ENCODE results near the gene SRRM3. TPM values are rescaled to one million over a fixed set of nuclear protein-coding genes. Genes with fewer than 3 reads are reported as not detected.

The SRRM3 gene
- total and polyA plus RNA-seq, 9 of the 15 experiments (the other 6 are each of a cell fraction or from before 2014, with no cell fraction given), result 0.04 to 0.91 (median 0.46) TPM; not detected in 2

DNA sequence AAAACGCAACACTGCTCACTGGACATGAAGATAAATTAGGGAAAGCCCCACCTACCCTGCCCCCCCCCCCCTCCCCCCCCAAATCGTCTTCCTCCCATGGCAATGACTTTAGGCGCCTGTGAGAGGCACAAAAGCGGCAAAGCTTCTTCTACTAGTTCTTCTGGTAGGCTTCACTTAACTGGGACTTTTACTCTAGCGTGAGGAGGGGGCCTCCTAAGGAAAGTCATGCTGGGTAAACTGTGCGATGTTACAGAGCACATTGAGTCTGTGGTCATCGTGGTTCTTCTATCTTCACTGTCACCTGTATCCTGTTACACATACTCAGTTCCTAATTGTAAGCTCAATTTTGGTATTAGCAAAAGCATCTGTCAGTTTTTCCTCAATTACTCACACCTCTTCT is 125.9 kb downstream of the SRRM3 start (continued):
- TF ChIP-seq DPF2 (IDR thresholded peaks at IDR 0.05) (peak; percentile 59; the same call in 1 of the 2 replicates), MEIS2 (IDR thresholded peaks at IDR 0.05; ENCODE audit: partially characterized antibody) (peak; percentile 6), POLR2B (IDR thresholded peaks at IDR 0.05; ENCODE audit: low read depth, partially characterized antibody) (peak; percentile 18), MYNN (IDR thresholded peaks at IDR 0.05) (peak; percentile 92; the same call in 1 of the 2 replicates), MYNN (CRISPR knock-in tag; IDR thresholded peaks at IDR 0.05) (peak; percentile 69; the same call in 1 of the 2 replicates), LCOR (CRISPR knock-in tag; IDR thresholded peaks at IDR 0.05) (peak; percentile 80; the same call in 1 of the 2 replicates), SRF (CRISPR knock-in tag; IDR thresholded peaks at IDR 0.05) (0 out of 4 replicates have a peak, but pooled peaks of 1 of the 2 experiments have one; percentile 31), ARID1B (IDR thresholded peaks at IDR 0.05) (peak; percentile 73), SMAD4 (CRISPR knock-in tag; conservative IDR thresholded peaks at IDR 0.05) (no peak), MXI1 (IDR thresholded peaks at IDR 0.05; ENCODE audit: low read depth, low read length) (no peak), TAL1 (IDR thresholded peaks at IDR 0.05) (peak; percentile 66), CTCF (IDR thresholded peaks at IDR 0.05 in 2 of 3, conservative IDR thresholded peaks at IDR 0.05 in 1 of 3; ENCODE audit: insufficient read depth in 2 of 3, low read depth in 1 of 3, low read length in 3 of 3) (no peak), CBFB (CRISPR knock-in tag; IDR thresholded peaks at IDR 0.05) (no peak), MLLT1 (IDR thresholded peaks at IDR 0.05) (peak in 1 of 2 experiments; percentile 74; a peak in 1 of 4 replicates), NCOR1 (IDR thresholded peaks at IDR 0.05) (peak; percentile 11; the same call in 1 of the 2 replicates), HNRNPK (IDR thresholded peaks at IDR 0.05; ENCODE audit: low read depth, low read length, poor library complexity, severe bottlenecking) (peak; percentile 25), KLF1 (tag; IDR thresholded peaks at IDR 0.05) (no peak), MAFK (IDR thresholded peaks at IDR 0.05; ENCODE audit: low read length) (no peak), TBL1XR1 (IDR thresholded peaks at IDR 0.05; ENCODE audit: low read length in 2 of 2) (no peak), PML (IDR thresholded peaks at IDR 0.05; ENCODE audit: low read length) (peak; percentile 48; the same call in 1 of the 2 replicates), FOXA3 (CRISPR knock-in tag; conservative IDR thresholded peaks at IDR 0.05 in 1 of 2, IDR thresholded peaks at IDR 0.05 in 1 of 2) (peak; percentile 9 to 81; a peak in 2 of 4 replicates), CTBP1 (IDR thresholded peaks at IDR 0.05; ENCODE audit: borderline replicate concordance) (0 out of 2 replicates have a peak, but pooled peaks have one; percentile 20)
- TF ChIP-seq, protein P1, sequence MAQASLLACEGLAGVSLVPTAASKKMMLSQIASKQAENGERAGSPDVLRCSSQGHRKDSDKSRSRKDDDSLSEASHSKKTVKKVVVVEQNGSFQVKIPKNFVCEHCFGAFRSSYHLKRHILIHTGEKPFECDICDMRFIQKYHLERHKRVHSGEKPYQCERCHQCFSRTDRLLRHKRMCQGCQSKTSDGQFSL (CRISPR knock-in tag; IDR thresholded peaks at IDR 0.05), result peak; percentile 70; the same call in 1 of the 2 replicates
- TF ChIP-seq, protein P1 (tag; IDR thresholded peaks at IDR 0.05), result peak in 1 of 2 experiments; percentile 87; a peak in 2 of 4 replicates

All from K562 (cell line).